Activated CD4-positive, alpha-beta T cell treated with anti-CD3 and anti-CD28 coated beads, Interleukin-2, amount 50 U/mL, for 48 hours (primary cell): ENCODE data around the gene TEX50.
"Not testable (repeated sequence)": the region's sequence is repeated elsewhere in the genome, so short reads cannot be mapped to it uniquely, and the experiment has no call there.

Experiments
- DNase-seq, 2 experiments: peaks; one replicate each; pipeline ENCODE4 v3.0.0-alpha.2; 2020

The TEX50 gene, protein sequence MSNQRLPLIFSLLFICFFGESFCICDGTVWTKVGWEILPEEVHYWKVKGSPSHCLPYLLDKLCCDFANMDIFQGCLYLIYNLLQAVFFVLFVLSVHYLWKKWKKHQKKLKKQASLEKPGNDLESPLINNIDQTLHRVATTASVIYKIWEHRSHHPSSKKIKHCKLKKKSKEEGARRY

DNA sequence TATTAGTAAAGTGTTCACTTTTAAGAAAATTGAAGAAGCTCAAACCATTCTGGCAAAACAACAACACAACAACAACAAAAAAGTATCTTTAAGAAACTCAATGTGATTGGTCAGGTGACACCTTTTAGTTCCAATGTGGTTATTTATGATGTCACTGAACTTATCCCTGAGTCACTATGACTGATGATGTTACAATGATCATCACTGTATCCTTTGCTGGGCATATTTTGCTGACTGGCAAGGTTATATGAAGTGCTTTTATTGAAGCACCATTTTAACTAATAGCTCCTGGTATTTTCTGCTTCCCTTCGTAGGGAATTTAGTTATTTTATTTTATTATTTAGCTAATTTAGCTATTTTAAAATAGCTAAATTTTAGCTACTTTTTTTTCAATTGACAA is at the start of gene TEX50:
Gene TEX50 (plus strand): TSS at position 223 of the 400 bp plus-strand sequence. CDS start 184 bp downstream, outside the sequence.
- no peak for DNase-seq

DNA sequence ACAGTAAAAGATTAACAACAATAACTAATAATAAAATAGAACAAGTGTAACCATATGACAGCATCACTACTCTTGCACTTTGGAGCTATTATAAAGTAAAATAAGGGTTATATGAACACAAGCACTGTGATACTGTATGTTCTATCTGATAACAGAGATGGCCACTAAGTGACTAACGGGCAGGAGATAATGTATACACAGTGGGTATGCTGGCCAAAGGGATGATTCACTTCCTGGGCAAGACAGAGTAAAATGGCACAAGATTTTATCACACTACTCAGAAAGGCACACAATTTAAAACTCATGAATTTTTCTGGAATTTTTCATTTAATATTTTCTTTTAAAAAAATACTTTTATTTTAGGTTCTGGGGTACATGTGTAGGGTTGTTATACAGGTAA is 44.6 kb upstream of the TEX50 start:
- DNase-seq = no peak

- DNase-seq = not testable (repeated sequence)
These were observed 44.0 kb upstream of the TEX50 start for GRCh38 chr1:173591138-173591537.

DNA sequence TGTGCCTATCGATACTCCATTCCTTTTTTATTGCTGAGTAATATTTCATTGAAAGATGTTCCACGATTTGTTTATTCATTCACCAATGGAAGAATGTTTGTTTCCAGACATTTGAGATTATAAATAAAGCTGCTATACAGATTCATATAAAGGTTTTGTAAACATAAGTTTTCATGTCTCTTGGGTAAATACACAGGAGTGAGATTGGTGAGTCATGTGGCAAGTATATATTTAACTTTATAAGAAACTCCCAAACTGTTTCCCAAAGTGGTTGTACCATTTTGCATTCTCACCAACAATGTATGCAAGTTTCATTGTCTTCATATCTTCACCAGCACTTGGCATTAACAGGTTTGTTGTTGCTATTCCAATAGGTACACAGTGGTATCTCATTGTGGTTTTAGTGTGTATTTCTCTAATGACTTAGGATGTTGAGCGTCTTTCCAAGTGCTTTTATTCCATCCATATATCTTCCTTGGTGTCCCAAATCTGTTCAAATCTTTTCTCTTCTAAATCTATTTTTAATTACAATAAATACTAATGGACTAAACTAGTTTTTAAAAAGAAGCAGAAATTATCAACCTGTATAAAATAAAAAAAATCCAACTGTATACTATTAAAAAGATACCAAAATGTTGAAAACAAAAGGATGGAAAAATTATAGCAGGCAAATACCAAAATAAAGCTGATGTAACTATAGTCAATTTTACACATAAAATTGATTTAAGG is 38.9 kb upstream of the TEX50 start:
- no peak for DNase-seq

DNA sequence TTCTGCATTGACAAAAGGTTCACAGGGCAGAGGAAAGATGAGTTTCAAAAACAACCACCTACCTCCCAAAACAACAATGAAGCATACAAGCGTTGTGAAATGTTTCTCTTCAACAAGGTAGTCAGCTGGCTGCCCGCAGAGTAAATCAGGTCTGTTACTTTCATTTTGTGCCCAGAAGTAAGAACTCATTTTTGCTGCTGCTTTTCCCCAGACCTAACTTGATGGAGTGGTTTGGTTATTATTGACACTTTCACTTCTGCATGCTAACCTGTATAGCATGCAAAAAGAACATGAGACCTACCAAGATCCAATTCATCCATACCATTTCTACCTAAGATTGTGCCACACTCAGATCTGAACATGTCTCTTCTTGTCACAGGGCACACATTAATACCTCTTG is 33.5 kb upstream of the TEX50 start:
- no peak for DNase-seq

DNA sequence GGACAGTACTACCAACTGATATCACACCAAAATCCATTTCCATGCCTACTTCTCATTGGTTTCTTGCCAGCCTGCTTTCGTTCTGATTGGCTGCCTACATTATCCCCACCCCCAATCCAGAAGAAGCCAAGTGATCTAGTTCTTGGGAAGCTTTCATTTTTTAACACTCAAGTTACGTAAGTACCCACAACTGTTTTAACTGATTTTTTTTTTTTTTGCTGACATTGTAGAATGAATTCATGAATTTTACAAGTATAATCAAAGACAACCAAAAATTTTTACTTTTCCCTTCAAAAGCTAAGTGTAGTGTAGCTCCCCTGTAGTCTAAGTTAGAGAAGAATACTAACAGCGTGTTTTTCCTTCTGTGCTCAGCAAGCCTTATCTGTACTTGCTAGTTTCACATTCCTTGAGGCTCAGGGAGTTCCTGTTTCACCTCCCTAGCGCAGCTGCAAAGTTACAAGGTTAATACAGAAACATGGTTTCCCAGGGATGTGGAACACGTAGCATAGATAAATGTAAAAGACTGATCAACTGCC is 32.0 kb upstream of the TEX50 start, which contains the start of gene SLC9C2:
Gene SLC9C2 (minus strand): TSS at position 17 of the 536 bp plus-strand sequence. CDS start 1,296 bp downstream, outside the sequence.
- no peak for DNase-seq

DNA sequence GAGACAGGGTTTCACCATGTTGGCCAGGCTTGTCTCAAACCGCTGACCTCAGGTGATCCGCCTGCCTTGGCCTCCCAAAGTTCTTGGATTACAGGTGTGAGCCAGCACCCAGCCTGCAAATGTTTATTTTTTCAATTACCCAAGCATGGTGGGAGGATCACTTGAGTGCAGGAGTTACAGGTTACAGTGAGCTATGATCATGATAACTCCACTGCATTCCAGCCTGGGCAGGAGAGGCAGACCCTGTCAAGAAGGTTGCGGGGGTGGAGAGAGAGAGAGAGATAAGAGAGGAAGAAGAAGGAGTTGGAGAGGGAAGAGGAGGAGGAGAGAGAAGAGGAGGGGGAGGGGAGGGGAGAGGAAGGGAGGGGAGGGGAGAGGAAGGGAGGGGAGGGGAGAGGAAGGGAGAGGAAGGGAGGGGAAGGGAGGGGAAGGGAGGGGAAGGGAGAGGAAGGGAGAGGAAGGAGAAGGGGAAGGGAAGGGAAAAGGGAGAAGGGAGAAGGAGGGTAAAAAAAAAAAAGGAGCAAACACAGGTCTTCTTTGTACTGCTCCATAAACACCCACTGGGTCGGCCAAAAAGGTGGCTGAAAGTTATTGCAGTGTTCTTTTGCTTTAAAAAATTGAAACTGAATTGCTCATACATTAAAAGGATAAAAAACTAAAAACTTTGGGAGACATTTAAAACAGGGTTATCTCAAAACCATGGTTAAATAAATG is 26.5 kb upstream of the TEX50 start:
- DNase-seq = no peak

DNA sequence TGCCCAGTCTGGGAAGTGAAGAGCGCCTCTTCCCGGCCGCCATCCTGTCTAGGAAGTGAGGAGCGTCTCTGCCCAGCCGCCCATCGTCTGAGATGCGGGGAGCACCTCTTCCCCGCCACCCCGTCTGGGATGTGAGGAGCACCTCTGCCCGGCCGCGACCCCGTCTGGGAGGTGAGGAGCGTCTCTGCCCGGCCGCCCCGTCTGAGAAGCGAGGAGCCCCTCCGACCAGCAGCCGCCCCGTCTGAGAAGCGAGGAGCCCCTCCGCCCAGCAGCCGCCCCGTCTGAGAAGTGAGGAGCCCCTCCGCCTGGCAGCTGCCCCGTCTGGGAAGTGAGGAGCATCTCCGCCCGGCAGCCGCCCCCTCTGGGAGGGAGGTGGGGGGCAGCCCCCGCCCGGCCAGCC is 22.1 kb upstream of the TEX50 start:
- DNase-seq = not testable (repeated sequence)

- no peak for DNase-seq
These were observed 18.3 kb upstream of the TEX50 start for GRCh38 chr1:173616859-173617258.

DNA sequence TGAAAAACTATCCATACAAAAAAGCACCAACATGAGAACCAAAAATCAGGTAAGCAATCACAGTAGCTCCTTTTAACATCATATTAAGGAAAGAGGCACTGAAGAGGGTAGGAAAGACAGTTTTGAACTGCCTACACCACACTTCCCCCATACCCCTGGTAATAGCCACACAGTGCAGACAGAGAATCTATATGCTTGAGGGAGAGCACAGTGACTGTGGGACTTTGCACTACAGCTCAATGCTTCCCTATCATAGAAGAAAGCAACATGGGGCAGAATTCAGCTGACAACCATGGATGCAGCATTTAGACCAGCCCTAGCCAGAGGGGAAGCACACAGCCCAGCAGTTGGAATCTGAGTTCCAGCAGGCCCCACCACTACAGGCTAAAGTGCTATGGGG is 7.9 kb upstream of the TEX50 start:
- DNase-seq = no peak

- no peak for DNase-seq
These were observed 6.2 kb upstream of the TEX50 start for GRCh38 chr1:173628888-173629287.

DNA sequence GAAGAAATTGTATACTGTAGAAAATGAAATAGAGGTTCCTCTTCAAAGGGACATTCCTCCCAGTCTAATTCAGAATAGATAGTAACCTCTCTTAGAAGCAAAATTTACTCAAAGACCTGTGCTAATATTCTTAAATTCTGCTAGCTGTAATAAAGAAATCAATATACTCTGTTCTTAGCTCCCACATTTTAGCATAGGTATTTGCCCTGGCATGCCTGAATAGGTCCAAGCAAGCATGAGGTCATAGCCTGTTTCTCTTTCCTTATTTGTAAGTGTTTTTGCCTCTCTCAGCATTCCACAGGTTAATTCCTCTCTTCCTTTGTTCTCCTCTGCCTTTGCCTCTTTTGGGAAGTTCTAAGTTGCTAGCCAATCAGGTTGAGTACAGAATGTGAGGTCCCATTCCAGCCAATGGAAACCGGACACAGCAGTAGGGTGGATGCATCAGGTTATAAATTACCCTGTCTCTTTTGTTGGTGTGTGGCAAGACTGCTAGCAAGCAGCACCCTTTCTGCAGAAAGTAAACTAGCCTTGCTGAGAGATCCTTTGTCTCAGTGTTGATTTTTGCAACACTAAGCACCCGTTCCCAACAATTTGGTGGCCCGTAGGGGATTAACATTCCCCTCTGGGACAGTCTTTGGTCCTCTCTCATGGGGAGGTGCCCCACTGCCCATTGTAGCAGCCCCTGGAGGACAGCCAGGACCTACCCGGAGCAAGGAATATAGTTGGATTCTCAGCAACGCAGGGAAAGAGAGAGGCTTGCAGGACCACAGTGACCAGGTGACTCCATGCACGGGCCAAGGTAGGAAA is 2.3 kb downstream of the TEX50 start:
- not testable (repeated sequence) for DNase-seq

GRCh38 chr1:173638043-173639021 is 3.2 kb downstream of the TEX50 start:
- no peak for DNase-seq

DNA sequence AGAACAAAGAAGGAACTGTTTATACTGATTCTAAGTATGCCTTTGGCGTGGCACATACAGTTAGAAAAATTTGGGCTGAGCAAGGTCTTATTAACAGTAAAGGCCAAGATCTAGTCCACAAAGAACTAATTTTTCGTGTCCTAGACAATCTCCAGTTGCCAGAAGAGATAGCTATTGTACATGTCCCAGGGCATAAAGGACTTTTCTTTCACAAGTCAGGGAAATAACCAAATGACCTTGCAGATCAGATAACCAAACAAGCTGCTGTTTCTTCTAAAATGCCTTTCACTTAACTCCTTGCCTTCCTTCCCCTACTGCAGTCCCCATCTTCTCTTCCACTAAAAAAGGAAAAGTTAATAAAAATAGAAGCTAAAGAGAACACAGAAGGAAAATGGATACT is 4.0 kb downstream of the TEX50 start:
- no peak for DNase-seq

- DNase-seq = not testable (repeated sequence)
These were observed 7.5 kb downstream of the TEX50 start for GRCh38 chr1:173642450-173643139.

DNA sequence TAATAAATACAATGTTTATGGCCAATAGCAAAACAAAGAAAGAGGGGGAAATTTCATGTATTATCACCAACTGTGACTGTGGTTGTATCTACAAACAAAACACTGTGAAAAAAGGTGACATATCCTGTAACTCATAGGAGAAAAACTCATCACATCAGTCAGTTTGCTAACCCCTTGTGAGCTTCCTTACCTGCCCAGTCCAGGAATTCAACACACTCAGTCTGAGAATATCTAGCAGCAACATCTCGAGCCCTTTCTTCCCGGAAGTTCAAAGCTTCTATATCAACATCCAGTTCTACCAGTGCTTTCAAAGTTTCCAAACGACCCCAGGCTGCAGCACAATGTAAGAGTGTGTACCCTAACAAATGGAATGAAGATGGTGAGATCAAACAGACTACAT is 11.5 kb downstream of the TEX50 start:
- DNase-seq = no peak

GRCh38 chr1:173648880-173649605 is 13.9 kb downstream of the TEX50 start:
- no peak for DNase-seq

DNA sequence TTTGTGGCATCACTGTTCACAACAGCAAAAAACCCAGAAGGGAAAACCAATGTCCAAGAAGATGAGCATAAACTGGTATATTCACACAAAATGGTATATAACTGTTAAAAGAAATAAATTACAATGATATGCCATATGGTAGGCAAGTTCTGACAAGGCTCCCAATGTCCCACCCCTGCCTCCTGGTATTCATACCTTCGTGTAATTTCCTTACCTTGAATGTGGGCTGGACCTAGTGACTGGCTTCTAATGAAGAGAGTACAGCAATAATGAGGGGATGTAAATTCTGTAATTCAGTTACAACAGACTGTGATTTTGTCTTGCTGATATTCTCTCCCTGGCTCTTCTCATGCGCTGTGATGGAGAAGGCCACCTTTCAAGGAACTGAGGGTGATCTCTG is 25.2 kb downstream of the TEX50 start:
- no peak for DNase-seq

DNA sequence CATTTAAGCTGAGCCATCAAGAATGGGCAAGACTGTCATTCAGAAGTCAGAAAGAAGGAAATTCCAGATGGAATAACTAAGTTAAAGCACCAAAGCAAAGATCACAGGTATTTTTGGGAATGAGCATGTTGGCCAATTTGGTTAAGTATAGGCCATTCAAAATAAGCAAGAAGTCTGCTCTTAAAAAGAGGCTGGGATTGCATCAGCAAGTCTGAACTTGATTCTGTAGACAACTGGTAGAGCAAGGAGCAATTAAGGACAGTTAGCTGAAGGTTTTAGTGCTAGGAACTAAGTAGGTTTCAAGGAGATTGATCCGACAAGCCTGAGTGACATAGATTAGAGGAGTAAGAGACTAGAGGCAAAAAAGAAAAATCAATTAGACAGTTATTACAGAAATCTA is 26.1 kb downstream of the TEX50 start:
- no peak for DNase-seq

DNA sequence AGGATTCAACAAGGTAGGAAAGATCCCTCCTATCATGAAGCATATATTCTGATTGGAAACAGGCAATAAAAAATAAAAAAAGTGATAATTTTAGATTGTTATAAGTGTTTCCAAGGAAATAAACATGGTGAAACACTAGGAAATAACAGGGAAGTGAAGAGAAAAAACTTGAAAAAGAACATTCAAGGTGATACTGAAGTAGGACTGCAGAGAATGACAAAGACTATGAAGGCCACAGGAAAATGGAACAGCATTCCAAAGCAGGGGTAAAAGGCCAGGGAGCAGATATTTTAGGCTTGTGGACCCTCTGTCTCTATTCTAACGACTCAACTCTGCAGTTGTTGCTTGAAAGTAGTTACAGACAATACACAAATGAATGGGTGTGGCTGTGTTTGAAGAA is 26.6 kb downstream of the TEX50 start:
- DNase-seq = no peak
